ENCODE data around the gene SRD5A1.

SRD5A1 gene

DNA sequence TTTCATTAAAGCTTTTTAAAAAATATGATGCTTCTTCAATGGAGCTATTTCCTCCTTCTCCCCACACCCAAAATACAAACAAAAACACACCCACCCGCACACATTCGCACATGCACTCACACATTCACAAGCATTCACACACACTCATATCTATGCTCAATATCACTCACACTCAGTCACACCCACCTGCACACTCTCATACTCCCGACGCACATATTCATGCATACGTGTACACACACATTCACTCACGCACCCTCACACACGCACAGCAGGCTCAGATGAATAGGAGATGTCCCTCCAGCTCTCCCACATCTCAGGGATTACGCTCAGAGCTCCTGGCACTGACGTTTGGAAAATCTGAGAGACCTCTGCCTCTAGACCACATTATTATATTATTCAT is 54.3 kb downstream of the SRD5A1 start:
- no peak for DNase-seq

DNA sequence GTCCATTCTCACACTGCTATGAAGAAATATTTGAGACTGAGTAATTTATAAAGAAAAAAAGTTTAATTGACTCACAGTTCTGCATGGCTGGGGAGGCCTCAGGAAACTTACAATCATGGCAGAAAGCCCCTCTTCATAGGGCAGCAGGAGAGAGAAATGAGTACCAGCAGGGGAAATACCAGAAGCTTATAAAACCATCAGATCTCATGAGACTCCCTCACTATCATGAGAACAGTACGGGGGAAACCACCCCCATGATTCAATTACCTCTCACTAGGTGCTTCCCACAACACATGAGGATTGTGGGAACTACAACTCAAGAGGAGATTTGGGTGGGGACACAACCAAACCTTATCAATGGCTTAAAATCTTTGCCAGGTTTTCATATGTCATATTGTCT is 59.7 kb downstream of the SRD5A1 start:
- no peak for DNase-seq

DNA sequence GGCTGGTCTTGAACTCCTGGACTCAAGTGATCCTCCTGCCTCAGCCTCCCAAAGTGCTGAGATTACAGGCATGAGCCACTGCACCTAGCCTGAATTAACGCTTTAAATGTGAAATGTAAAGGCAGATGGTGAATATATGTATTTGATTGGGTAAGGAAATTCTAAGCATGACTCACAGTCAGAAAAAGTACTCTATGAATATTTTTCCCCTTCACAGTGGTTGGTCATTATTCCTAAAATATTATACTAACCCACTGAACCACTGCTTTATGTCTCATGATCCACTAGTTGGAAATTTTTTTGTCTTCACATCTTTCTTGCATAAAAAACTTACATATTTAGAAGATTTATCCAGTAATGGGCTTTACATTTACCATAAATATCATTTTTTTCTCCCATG is 65.5 kb downstream of the SRD5A1 start:
- no peak for DNase-seq

DNA sequence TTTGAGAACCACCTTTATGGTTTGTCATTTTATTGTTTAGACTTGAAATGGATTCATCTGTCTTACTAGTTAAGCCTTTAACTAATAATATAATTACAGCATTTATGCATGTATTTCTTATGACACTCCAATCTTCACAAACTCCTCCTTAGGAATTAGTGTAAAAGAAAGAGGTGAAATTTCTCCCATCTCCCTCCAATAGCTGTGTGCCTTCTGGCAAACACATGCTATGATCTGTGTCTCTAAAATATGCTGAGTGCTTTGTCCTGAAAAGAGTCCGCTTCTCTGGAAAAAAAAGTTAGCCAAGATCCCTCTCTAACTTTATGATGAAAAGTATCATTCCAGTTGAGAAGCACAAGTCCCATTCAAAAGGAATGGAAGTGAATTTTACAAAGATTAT is 66.1 kb downstream of the SRD5A1 start:
- no peak for DNase-seq

DNA sequence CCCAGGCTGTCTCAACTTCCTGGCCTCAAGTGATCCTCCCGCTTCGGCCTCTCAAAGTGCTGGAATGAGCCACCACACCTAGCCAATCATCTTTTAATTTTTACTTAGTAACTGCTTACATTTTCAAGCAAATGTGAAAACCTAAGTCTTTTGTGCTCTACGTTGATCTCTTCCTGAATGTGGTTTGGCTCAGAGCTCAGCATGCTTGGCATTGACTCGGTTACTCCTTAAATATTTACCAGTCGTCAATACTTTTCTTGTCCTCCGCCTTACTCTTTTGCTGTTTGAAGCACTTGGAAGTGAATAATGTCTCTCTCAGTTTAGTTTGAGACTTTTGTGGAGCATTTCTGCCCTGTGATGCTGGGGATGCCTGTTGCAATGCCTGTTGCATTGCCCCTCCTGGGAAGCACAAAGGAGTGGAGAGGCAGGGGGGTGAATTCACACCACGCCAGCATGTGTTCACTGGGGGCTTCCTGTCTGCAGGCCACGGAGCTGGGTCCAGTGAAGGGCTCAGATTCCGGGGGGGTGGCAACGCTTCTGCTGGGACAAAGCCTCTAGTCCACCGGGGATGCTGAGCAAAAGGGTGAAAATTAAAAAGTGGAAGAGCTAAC is 66.9 kb downstream of the SRD5A1 start:
- no peak for DNase-seq

DNA sequence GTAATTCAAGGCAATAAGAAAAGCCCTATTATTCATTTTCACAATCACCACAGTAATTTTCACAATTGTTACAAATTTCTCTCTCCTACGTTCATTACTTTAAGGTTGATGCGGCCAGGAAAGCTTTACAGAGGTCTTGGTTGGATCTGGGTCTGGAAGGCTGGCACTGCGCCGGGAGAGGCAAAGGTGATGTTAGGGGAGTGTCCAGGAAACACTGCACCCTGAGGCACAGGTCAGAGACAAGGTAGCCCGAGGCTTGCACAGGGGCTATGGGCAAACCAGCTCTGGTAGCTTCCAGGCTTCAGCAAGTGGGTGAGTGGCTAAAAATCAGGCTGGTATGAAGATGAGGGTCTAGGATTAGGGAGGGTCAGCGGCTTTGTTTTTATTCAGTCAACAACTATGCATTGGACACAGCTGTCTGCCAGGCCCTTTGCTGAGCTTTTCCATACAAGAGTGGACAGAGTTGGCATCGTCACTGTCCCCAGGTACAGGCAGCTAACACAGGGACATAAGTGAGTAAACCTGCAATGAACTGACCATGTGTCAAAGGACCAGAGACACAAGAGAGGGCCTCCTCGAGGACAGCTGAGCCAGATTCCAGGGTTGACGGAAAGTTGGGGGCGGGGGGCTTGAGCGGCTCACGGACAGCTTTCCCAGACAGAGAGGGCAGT is 67.6 kb downstream of the SRD5A1 start:
- no peak for DNase-seq

DNA sequence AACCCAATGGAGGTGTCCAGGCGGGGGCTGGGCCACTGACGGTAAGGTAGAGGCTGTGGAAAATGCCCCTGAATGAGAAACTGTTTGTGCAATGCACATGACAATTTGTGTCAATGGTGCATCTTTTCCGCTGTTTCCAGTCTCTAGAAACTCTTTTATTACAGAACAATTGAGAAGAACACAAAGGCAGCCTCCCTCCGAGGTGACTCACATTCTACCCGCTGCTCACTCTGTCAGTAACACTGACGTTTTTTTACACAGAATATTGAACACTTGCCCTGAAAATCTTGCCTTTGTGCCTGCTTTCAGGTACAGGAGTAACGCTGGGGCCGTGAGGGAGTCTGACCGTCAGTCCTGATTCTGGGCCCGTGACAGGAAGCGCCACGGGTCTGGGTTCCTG is 68.3 kb downstream of the SRD5A1 start:
- no peak for DNase-seq

DNA sequence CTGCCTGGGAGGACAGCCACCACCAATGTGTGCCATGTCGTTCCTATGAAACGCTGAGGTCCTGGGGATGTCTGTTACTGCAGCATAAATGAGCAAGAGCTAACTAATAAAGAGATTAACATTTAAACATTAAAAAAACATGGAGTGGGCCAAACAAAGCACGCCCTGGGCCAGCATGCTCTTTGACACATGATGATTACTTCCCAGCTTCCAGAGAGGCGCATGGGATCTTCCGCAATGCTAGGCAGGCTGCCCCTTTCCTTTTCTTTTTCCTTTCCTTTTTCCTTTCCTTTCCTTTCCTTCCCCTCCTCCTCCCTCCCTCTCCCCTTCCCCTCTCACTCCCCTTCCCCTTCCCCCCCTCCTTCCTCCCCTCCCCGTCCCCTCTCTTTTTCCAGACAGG is 69.4 kb downstream of the SRD5A1 start:
- no peak for DNase-seq

DNA sequence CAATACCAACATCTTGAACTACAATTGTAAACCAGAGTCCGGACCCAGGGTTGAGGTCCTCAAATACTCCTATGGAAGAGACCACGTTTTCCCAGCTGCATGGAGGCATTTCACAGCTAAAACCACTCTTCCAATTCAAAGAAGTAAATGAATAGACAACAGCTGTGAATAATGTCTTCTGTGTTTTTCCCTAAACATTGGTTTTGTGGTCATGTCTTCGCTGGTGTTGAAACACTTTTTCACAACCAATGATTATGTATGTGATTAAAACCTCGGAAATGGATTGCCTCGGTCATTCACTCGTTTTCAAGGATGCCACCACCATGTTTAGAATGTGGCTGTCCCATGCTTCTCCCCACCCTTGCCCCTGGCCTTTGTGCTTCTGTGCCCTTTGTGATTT is 70.6 kb downstream of the SRD5A1 start:
- DNase-seq: no peak

DNA sequence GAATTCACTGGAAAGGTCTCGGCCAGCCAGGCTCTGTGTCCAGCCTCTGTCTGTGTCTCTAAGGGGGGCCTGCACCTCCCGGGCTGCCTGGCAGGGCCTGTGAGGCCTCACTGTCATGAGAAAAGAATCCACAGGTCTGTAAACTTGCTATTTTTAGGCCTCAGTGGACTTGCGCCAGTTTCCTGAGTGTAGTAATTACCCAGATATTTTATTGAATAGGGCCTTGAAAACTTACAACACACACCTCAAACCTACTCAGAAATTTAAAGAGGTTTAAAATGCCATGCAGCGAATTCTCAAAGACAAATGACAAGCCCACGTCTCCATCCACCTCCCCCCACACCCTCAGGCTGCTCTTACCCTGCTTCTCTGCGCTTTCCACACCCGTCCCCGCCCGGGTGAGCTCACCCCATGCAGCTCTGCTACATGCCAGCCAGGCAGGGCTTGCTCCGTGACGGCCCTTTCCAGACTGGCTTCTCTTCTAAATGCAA is 71.2 kb downstream of the SRD5A1 start:
- DNase-seq: no peak

DNA sequence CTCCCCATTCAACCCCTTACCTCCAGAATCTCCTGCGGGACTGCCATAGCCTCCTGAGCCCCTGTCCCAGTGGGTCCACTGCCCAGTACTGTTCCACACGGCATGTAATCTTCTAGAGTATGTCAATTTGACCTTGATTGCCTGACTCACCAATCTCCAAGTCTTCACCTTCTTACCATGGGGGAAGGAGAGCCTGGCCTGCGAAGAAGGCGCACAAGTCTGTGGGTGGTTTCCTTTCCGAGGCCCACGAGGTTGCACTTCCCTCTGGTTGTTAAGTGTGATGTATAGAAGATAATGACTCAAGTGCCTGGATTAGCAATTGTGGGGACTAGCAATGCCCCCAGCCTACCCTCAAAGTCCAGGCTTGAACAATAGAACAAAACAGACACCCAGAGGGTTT is 71.8 kb downstream of the SRD5A1 start:
- DNase-seq: peak; percentile 23

DNA sequence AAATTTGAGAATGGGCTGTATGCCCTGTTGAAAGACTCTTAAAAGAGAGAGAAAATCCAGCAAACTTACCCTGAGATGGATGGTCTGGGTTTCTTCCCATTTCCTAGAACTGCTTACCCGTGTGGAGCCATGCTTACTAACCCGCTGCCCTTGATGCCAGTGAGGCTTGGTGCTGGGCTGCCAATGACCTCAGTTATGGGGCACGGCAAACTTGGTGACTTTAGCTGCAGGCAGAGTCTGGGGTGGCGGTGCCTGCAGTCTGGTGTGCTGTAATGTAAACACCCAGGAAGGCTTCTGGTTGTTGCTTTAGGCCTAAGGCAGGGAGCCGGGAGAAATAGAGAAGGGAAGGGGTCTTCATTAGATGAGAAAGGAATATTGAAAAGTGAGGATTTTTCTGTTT is 72.7 kb downstream of the SRD5A1 start:
- DNase-seq: no peak

DNA sequence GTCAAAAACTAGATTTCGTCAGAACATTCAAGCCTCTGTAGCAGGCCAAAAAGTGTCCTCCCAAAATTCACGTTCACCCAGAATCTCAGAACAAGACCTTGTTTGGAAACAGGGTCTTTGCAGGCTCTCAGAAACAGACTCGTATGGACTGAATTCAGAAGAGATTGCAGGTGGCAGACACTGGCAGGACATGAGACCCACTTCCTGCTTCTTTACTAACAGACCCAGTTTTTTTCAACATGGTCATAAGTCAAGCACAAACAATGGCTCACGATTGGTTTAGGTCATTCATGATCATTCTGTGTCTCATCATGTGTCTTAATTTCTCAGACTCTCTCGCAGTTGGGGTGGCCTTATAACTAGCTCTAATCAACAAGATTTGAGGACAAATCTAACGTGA is 74.6 kb downstream of the SRD5A1 start:
- no peak for DNase-seq

DNA sequence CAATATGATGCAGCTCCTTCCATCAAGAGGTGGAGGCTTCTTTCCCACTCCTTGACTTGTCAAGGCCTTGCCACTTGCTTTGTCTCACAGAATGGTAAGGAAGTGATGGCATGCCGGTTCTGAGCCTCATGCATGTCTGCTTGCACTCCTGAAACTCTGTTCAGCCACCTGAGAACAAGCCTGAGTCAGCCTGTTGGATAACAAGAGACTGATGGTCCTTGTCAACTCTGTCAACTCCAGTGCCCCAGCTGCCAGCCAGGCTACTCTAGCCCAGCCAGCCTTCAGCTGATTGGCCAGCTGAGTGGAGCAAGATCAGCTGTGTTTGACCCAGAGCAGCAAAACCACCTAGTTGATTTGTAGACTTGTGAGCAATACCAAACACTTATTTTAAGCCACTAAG is 75.6 kb downstream of the SRD5A1 start:
- no peak for DNase-seq

DNA sequence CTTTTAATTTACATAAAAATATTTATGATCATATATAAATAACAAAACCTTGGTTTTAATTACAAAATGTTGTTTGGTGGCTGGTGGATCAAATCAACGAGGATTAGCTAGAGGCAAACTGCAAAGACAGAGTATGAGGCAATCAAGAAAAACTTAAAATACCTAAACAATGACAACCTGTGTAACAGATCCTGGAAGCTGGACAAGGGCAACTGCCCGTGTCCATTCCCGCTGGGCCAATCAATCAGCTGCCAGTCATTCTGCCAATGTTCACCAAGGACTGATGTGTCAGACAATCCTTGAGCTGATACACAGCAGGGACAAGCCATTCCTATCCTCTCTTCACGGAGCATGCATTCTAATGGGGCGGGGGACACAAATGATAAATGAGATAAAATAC is 76.8 kb downstream of the SRD5A1 start:
- no peak for DNase-seq

DNA sequence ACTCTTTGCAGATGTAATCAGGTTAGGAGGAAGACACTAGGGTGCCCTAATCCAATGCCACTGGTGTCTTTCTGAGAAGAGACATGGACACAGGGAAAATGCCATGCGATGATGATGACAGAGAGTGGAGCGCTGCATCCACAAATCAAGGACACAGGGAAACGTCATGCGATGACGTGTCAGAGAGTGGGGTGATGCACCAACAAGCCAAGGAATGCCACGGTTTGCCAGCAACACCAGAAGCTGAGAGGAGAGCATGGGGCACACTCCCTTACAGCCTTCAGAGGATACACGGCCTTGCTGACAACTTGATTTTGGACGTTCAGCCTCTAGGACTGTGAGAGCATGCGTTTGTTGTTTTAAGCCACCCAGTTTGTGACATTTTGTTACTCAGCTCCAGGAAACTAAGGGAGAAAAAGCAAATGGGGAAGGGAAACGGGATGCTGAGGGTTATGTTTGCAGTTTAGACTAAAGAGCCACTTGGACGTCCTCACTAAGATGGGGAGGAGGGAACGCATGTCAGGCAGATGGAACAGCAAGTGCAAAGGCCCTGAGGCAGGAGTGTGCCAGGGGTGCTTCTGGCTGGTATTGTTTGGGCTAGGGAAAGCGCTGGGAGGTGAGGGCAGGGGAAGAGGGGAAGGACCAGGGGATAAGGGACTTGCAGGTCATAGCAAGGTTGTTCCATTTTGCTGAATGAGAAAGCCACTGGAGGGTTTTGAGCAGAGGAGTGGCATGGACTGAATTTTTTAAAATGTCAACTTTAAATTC is 77.5 kb downstream of the SRD5A1 start:
- no peak for DNase-seq

DNA sequence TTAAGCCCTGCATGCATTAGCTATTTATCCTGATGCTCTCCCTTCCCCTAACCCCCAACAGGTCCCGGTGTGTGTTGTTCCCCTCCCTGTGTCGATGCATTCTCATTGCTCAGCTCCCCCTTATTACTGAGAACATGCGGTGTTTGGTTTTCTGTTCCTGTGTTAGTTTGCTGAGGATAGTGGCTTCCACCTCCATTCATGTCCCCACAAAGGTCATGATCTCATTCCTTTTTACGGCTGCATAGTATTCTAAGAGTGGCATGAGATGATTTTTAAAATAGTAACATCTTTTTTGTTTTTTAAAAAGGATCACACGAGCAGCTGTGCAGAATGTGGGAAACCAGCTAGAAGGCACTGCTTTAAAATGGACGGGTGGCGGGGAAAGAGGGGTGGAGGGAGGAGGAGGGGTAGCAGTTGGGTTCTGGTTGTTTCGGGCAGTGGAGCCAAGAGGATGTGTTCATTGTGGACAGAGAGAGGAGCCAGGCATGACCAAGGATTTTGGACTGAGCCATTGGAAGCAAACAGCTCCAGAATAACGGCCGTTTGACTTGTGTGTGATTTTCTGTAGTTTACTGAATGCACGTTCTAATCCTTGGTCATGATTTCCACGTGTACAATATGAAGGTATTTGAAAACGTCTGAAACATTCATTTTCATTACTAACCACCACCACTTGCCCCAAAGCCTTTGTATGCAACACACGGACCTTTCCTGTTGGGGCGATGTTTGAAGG is 78.3 kb downstream of the SRD5A1 start:
- DNase-seq: no peak

DNA sequence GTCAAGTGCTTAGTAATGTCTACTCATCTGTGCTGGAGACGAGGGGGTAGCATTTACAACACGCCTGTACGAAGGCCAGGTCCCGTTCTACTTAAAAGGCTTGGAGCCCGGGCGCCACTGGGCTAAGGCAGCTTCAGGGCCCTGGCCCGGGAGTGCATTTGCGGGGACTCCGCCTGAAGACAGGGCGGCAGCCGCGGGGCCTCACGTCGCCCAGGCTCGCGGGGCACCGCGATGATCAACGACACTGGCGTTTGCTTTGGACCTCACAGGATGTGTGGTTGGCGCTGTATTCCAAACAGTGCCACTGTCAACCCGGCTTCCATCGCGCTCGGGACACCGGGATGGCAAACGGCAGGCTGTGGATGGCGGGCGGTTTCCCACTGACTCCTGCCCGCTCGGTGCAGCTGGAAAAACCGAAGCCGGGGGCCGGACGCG is 78.9 kb downstream of the SRD5A1 start:
- DNase-seq: peak; percentile 65

DNA sequence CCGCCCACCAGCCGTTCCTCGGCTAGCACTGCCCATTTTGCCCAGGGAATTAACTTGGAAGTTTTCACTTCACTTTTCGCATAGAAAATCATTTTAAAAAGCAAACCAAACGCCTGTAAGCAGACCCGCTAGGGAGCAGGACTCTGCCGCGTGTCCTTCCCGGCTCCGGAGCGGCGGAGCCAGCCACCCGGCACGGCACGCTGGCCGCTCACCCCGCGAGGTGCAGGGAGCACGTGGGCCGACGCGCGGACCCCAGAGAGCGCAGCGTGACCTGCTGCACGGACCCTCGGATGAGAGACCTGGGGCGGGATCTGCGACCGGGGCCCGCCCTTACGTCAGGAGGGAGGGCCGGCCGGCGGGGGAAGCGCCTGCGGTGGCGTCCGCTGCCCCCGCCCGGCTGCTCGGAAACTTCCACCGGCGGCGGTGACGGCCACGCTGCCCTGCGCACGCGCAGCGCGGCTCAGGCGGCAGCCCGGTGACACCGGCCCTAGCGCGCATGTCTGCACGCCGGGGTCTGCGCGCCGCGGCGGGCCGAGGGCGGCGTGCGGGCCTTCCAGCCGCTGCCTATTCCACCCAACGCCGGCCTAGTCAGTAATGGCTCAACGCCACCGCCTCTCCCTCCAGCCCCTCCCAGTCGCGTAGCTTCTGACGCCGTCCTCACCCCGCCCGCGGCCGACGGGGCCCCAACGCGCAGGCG is 79.5 kb downstream of the SRD5A1 start:
- peak; percentile 95 for DNase-seq

DNA sequence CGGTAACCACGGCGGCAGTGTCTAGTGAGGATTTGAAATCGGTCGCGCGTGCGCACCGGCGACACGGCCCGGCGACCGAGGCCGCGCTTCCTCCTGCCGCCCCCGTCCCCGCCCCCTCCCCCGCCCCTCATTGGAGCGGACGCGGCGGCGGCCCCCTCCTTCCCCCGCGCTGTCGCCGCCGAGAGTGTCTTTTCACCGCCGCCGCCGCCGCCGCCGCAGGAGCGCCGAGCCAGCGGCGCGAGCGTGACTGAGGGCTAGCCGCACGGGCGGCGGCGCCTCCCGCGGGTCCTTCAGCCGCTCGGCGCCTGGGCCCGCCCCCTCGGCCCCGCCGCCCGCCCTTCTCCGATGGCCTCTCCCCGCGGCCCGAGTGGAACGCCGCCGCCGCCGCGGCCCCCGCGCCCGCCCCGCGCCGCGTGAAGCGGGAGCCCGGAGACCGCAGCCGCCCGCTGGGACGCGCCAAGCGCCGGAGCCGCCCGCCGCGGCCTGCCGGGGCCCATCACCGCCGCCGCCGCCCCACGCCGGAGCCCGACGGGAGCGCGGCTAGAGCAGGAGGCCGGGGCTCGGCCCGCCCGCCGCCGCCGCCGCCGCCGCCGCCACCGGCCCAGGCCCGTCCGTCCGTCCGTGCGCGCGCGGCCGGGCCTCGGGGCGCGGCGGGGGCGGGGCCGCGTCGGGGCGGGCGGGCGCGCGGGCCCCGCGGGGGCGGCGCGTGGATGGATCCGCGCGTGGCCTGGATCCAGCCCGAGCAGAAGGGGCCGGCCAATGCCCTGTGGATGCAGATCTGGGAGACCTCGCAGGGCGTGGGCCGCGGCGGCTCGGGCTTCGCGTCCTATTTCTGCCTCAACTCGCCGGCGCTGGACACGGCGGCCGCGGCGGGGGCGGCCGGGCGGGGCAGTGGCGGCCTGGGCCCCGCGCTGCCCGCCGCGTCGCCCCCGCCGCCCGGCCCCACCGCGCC is 80.3 kb downstream of the SRD5A1 start, which contains the start of gene TENT4A:
Gene TENT4A, plus strand, starts transcription at position 159 of the 952 bp plus-strand sequence. Its CDS starts 552 bp downstream, at position 711.
- DNase-seq: peak; percentile 40
